Measurements from ENCODE around the gene SEMA3B.

SEMA3B gene

GRCh38 chr3:50268703-50269451, at the start of gene SEMA3B:
Gene SEMA3B, plus strand, starts transcription at chr3:50269147. Its CDS starts 94 bp downstream, at chr3:50269241.
- TF ChIP-seq ZC3H10 (CRISPR knock-in tag; IDR thresholded peaks at IDR 0.05) = no peak
- no peak for TF ChIP-seq ZNF565 (CRISPR knock-in tag; conservative IDR thresholded peaks at IDR 0.05; ENCODE audit: low read depth)
- no peak for TF ChIP-seq ZNF70 (CRISPR knock-in tag; IDR thresholded peaks at IDR 0.05)
- TF ChIP-seq GLIS3 (CRISPR knock-in tag; IDR thresholded peaks at IDR 0.05) = no peak
- no peak for TF ChIP-seq SNAI2 (CRISPR knock-in tag; IDR thresholded peaks at IDR 0.05)
- TF ChIP-seq BACH2 (CRISPR knock-in tag; IDR thresholded peaks at IDR 0.05; ENCODE audit: borderline replicate concordance) = no peak
- TF ChIP-seq, protein P1, sequence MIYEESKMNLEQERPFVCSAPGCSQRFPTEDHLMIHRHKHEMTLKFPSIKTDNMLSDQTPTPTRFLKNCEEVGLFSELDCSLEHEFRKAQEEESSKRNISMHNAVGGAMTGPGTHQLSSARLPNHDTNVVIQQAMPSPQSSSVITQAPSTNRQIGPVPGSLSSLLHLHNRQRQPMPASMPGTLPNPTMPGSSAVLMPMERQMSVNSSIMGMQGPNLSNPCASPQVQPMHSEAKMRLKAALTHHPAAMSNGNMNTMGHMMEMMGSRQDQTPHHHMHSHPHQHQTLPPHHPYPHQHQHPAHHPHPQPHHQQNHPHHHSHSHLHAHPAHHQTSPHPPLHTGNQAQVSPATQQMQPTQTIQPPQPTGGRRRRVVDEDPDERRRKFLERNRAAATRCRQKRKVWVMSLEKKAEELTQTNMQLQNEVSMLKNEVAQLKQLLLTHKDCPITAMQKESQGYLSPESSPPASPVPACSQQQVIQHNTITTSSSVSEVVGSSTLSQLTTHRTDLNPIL (CRISPR knock-in tag; IDR thresholded peaks at IDR 0.05; ENCODE audit: low read depth) = no peak
- TF ChIP-seq TOX (CRISPR knock-in tag; IDR thresholded peaks at IDR 0.05; ENCODE audit: borderline replicate concordance) = no peak
- no peak for TF ChIP-seq CSDC2 (CRISPR knock-in tag; IDR thresholded peaks at IDR 0.05)
- no peak for TF ChIP-seq ESRRG (CRISPR knock-in tag; IDR thresholded peaks at IDR 0.05)
- no peak for TF ChIP-seq OSR1 (CRISPR knock-in tag; IDR thresholded peaks at IDR 0.05)
- TF ChIP-seq CSRNP3 (CRISPR knock-in tag; IDR thresholded peaks at IDR 0.05) = no peak
- TF ChIP-seq PATZ1 (CRISPR knock-in tag; IDR thresholded peaks at IDR 0.05; ENCODE audit: borderline replicate concordance) = no peak
- no peak for ATAC-seq

DNA sequence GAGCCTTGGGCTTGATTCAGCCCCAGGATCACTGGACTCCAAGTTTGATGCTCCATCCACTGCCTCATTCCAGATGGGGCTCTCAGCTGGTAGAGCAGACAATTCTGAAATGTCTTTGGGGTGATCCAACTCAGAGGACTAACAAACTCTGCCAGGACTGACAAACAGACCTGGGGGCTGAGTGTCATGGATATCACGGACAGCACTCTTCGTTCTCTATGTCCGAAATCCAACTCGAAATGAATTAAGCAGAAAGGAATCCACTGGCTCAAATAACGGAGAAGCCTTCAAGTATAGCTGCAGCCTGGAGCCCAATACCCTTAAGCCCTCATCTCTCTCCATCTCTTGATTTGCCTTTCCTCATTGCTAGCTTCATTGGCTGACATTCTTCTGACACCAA, 49.7 kb upstream of the SEMA3B start:
- ATAC-seq = no peak
- TF ChIP-seq ISL1 (CRISPR knock-in tag; IDR thresholded peaks at IDR 0.05) (no peak), TCF4 (CRISPR knock-in tag; IDR thresholded peaks at IDR 0.05; ENCODE audit: borderline replicate concordance) (no peak), CSDC2 (CRISPR knock-in tag; IDR thresholded peaks at IDR 0.05) (no peak), ARNTL (CRISPR knock-in tag; IDR thresholded peaks at IDR 0.05; ENCODE audit: borderline replicate concordance, low read depth) (no peak), RARB (CRISPR knock-in tag; IDR thresholded peaks at IDR 0.05) (no peak), ESRRG (CRISPR knock-in tag; IDR thresholded peaks at IDR 0.05) (no peak), ZNF70 (CRISPR knock-in tag; IDR thresholded peaks at IDR 0.05) (no peak), TOX (CRISPR knock-in tag; IDR thresholded peaks at IDR 0.05; ENCODE audit: borderline replicate concordance) (no peak), BACH2 (CRISPR knock-in tag; IDR thresholded peaks at IDR 0.05; ENCODE audit: borderline replicate concordance) (no peak), SNAI2 (CRISPR knock-in tag; IDR thresholded peaks at IDR 0.05) (no peak), ZNF565 (CRISPR knock-in tag; conservative IDR thresholded peaks at IDR 0.05; ENCODE audit: low read depth) (no peak), CSRNP3 (CRISPR knock-in tag; IDR thresholded peaks at IDR 0.05) (no peak), ZC3H10 (CRISPR knock-in tag; IDR thresholded peaks at IDR 0.05) (no peak), GLIS3 (CRISPR knock-in tag; IDR thresholded peaks at IDR 0.05) (no peak), ZFP3 (CRISPR knock-in tag; IDR thresholded peaks at IDR 0.05) (no peak), ZFP30 (CRISPR knock-in tag; IDR thresholded peaks at IDR 0.05) (no peak), PATZ1 (CRISPR knock-in tag; IDR thresholded peaks at IDR 0.05; ENCODE audit: borderline replicate concordance) (no peak)
- TF ChIP-seq, protein P1 (CRISPR knock-in tag; IDR thresholded peaks at IDR 0.05; ENCODE audit: low read depth) = no peak
- TF ChIP-seq, protein P2, sequence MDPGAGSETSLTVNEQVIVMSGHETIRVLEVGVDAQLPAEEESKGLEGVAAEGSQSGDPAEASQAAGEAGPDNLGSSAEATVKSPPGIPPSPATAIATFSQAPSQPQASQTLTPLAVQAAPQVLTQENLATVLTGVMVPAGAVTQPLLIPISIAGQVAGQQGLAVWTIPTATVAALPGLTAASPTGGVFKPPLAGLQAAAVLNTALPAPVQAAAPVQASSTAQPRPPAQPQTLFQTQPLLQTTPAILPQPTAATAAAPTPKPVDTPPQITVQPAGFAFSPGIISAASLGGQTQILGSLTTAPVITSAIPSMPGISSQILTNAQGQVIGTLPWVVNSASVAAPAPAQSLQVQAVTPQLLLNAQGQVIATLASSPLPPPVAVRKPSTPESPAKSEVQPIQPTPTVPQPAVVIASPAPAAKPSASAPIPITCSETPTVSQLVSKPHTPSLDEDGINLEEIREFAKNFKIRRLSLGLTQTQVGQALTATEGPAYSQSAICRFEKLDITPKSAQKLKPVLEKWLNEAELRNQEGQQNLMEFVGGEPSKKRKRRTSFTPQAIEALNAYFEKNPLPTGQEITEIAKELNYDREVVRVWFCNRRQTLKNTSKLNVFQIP (CRISPR knock-in tag; IDR thresholded peaks at IDR 0.05; ENCODE audit: borderline replicate concordance, low read depth) = no peak
